NCI-H1092 (cell line): ENCODE measurements around the gene TNFAIP8L2.
"Not testable (repeated sequence)": the region's sequence is repeated elsewhere in the genome, so short reads cannot be mapped to it uniquely, and the experiment has no call there.

Experiments
- DNase-seq: peaks from one replicate; lab custom pipeline; 2025; lab: John Stamatoyannopoulos, UW

Gene TNFAIP8L2

GRCh38 chr1:151146072-151146411 is 10.4 kb upstream of the TNFAIP8L2 start:
- no peak for DNase-seq

- peak; percentile 92 for DNase-seq
These were observed 9.9 kb upstream of the TNFAIP8L2 start, which contains the start of gene SEMA6C for GRCh38 chr1:151146412-151147131. TSS of gene SEMA6C (minus strand) at chr1:151146631. CDS start at chr1:151142621, 4,010 bp downstream.

GRCh38 chr1:151147132-151147503 is 9.3 kb upstream of the TNFAIP8L2 start:
- no peak for DNase-seq

GRCh38 chr1:151147665-151148064 is 8.8 kb upstream of the TNFAIP8L2 start:
- no peak for DNase-seq

- DNase-seq: no peak
These were observed 650 bp downstream of the TNFAIP8L2 start for GRCh38 chr1:151157067-151157531.

GRCh38 chr1:151158326-151158725 is 1.9 kb downstream of the TNFAIP8L2 start:
- DNase-seq: no peak

GRCh38 chr1:151158751-151159251 is 2.4 kb downstream of the TNFAIP8L2 start:
- DNase-seq: no peak

- no peak for DNase-seq
These were observed 2.9 kb downstream of the TNFAIP8L2 start for GRCh38 chr1:151159373-151159772.

- DNase-seq: no peak
These were observed 8.4 kb downstream of the TNFAIP8L2 start for GRCh38 chr1:151164732-151165280.

- no peak for DNase-seq
These were observed 8.9 kb downstream of the TNFAIP8L2 start for GRCh38 chr1:151165281-151165737.

- DNase-seq: peak; percentile 99
These were observed 9.5 kb downstream of the TNFAIP8L2 start, which contains the start of the genes LYSMD1 and SCNM1 for GRCh38 chr1:151165738-151166504. TSS of gene LYSMD1 (minus strand) at chr1:151165902. CDS start at chr1:151165258, 644 bp downstream. TSS of gene SCNM1 (plus strand) at chr1:151166144. CDS start at chr1:151166153, 9 bp downstream.

- no peak for DNase-seq
These were observed 10.1 kb downstream of the TNFAIP8L2 start for GRCh38 chr1:151166505-151166956.

GRCh38 chr1:151167116-151167515 is 10.7 kb downstream of the TNFAIP8L2 start:
- DNase-seq: no peak

- no peak for DNase-seq
These were observed 14.7 kb downstream of the TNFAIP8L2 start for GRCh38 chr1:151171190-151171589.

- peak; percentile 56 for DNase-seq
These were observed 18.7 kb downstream of the TNFAIP8L2 start for GRCh38 chr1:151175041-151175741.

GRCh38 chr1:151175863-151176262 is 19.4 kb downstream of the TNFAIP8L2 start, which contains the start of gene TMOD4:
TSS of gene TMOD4 (minus strand) at chr1:151175981. CDS start at chr1:151174875, 1,106 bp downstream.
- DNase-seq: no peak

GRCh38 chr1:151176514-151177045 is 20.1 kb downstream of the TNFAIP8L2 start:
- no peak for DNase-seq

GRCh38 chr1:151184211-151184610 is 27.8 kb downstream of the TNFAIP8L2 start:
- DNase-seq: no peak

- peak; percentile 37 for DNase-seq
These were observed 30.8 kb downstream of the TNFAIP8L2 start for GRCh38 chr1:151187205-151187604.

GRCh38 chr1:151188667-151189066 is 32.2 kb downstream of the TNFAIP8L2 start:
- DNase-seq: not testable (repeated sequence)
